Caco-2 (cell line): ENCODE results near the gene ZNF71. TPM values are rescaled to one million over a fixed set of nuclear protein-coding genes. Genes with fewer than 3 reads are reported as not detected.

Source experiments
- BruUV-seq: library from RNA; stranded (reverse); fragments of 400-500 nt; replicated peaks from 2 replicates; lab custom pipeline; 2021; lab: Mats Ljungman, UMichigan
- CTCF ChIA-PET: fragments of 300-600 bp; sonication (Branson Sonifier 250); formaldehyde crosslinking; loops from one replicate; lab custom pipeline; 2022; ENCODE audit warnings: antibody characterized with exemption; lab: Charles Lee
- POLR2A ChIA-PET: fragments of 300-600 bp; sonication (Branson Sonifier 250); formaldehyde crosslinking; loops from one replicate; lab custom pipeline; 2022; ENCODE audit warnings: antibody characterized with exemption; lab: Charles Lee
- DNase-seq, 2 experiments: peaks; one replicate each; pipeline versions ENCODE4 v3.0.0 to v3.0.0-alpha.2; 2020 to 2022
- H3K27me3 ChIP-seq: replicated peaks from 2 replicates; pipeline ENCODE4 v1.6.0; 2011; ENCODE audit warnings: low read length; ENCODE audit not compliant: control insufficient read depth, insufficient read depth
- H3K36me3 ChIP-seq: 2 replicates; pipeline ENCODE4 v1.5.1; 2011; ENCODE audit warnings: low read length; ENCODE audit not compliant: control insufficient read depth, insufficient read depth
- H3K4me1 ChIP-seq: fragments of 250-450 bp; sonication (Bioruptor Pico); 2 replicates; pipeline ENCODE4 v1.5.1; 2020; ENCODE audit warnings: mild to moderate bottlenecking
- H3K4me3 ChIP-seq: 2 replicates; pipeline ENCODE4 v1.5.1; 2011; ENCODE audit warnings: low read depth, mild to moderate bottlenecking, control low read depth, low read length
- H3K9me3 ChIP-seq: fragments of 250-450 bp; sonication (Bioruptor Pico); 2 replicates; pipeline ENCODE4 v1.5.1; 2020; ENCODE audit warnings: mild to moderate bottlenecking, moderate library complexity
- H3K27ac Mint-ChIP-seq: one replicate; pipeline ENCODE4 v1.8.0; 2022; ENCODE audit warnings: mixed read lengths; ENCODE audit not compliant: unreplicated experiment
- H3K27me3 Mint-ChIP-seq: one replicate; pipeline ENCODE4 v1.8.0; 2022; ENCODE audit warnings: mixed read lengths; ENCODE audit not compliant: insufficient read depth, unreplicated experiment
- H3K36me3 Mint-ChIP-seq: one replicate; pipeline ENCODE4 v1.8.0; 2022; ENCODE audit warnings: mild to moderate bottlenecking, mixed read lengths; ENCODE audit not compliant: insufficient read depth, unreplicated experiment
- H3K4me1 Mint-ChIP-seq: one replicate; pipeline ENCODE4 v1.8.0; 2022; ENCODE audit warnings: low read depth, mixed read lengths; ENCODE audit not compliant: unreplicated experiment
- H3K4me3 Mint-ChIP-seq: one replicate; pipeline ENCODE4 v1.8.0; 2022; ENCODE audit warnings: mild to moderate bottlenecking, moderate library complexity, mixed read lengths; ENCODE audit not compliant: unreplicated experiment
- H3K9me3 Mint-ChIP-seq: one replicate; pipeline ENCODE4 v1.8.0; 2022; ENCODE audit warnings: mixed read lengths; ENCODE audit not compliant: unreplicated experiment
- intact Hi-C: fragments of 100-400 bp; cut with micrococcal nuclease; formaldehyde crosslinking; loops from one replicate; pipeline ENCODE4 v1.10.0; 2022; ENCODE audit not compliant: unreplicated experiment
- total RNA-seq: library from RNA; stranded (reverse); gene quantifications from 2 replicates; pipeline ENCODE4 v1.2.3, GENCODE V29; 2022
- TF ChIP-seq, protein P1 (sequence below), 2 experiments: fragments of 200-600 bp in 1 of 2; IDR thresholded peaks; 1 replicate in 1 of 2; 2 replicates in 1 of 2; pipeline versions ENCODE4 v1.5.1 to v1.8.0; 2011 to 2022; ENCODE audit warnings: antibody characterized with exemption in 1 of 2, control low read depth in 1 of 2, inconsistent platforms in 1 of 2, low read depth in 1 of 2, low read length in 1 of 2, mild to moderate bottlenecking in 1 of 2, moderate library complexity in 1 of 2; ENCODE audit not compliant: insufficient read depth in 1 of 2, severe bottlenecking in 1 of 2, unreplicated experiment in 1 of 2

ZNF71 gene
- total RNA-seq, 1 experiment from 2014 or later: 1.1 TPM

GRCh38 chr19:56596676-56597075 lies 1.6 kb downstream of the ZNF71 start:
- no peaks in the 10 kb centered on the region for H3K27me3 ChIP-seq
- Mint-ChIP-seq H3K9me3 (peaks cover 48% of the 10 kb centered on the region), H3K4me3 (no peak overlapping the region), H3K36me3 (no peaks in the 10 kb centered on the region), H3K4me1 (no peaks in the 10 kb centered on the region), H3K27me3 (no peaks in the 10 kb centered on the region), H3K27ac (no peak overlapping the region)
- no peak overlapping the region for H3K4me3 ChIP-seq
- BruUV-seq: no TSS peak
- no peak for DNase-seq
- POLR2A ChIA-PET: no interaction called here
- H3K36me3 ChIP-seq: no peaks in the 10 kb centered on the region
- peaks cover 10% of the 10 kb centered on the region; the same call in 1 of the 2 replicates for H3K9me3 ChIP-seq
- TF ChIP-seq, protein P1, sequence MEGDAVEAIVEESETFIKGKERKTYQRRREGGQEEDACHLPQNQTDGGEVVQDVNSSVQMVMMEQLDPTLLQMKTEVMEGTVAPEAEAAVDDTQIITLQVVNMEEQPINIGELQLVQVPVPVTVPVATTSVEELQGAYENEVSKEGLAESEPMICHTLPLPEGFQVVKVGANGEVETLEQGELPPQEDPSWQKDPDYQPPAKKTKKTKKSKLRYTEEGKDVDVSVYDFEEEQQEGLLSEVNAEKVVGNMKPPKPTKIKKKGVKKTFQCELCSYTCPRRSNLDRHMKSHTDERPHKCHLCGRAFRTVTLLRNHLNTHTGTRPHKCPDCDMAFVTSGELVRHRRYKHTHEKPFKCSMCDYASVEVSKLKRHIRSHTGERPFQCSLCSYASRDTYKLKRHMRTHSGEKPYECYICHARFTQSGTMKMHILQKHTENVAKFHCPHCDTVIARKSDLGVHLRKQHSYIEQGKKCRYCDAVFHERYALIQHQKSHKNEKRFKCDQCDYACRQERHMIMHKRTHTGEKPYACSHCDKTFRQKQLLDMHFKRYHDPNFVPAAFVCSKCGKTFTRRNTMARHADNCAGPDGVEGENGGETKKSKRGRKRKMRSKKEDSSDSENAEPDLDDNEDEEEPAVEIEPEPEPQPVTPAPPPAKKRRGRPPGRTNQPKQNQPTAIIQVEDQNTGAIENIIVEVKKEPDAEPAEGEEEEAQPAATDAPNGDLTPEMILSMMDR (IDR thresholded peaks at IDR 0.05; ENCODE audit: insufficient read depth in 1 of 2, low read depth in 1 of 2, low read length in 1 of 2, severe bottlenecking in 1 of 2, unreplicated experiment in 1 of 2): no peak
- H3K4me1 ChIP-seq: no peaks in the 10 kb centered on the region
- CTCF ChIA-PET: no interaction called here
- intact Hi-C loops: no loop called here

DNA sequence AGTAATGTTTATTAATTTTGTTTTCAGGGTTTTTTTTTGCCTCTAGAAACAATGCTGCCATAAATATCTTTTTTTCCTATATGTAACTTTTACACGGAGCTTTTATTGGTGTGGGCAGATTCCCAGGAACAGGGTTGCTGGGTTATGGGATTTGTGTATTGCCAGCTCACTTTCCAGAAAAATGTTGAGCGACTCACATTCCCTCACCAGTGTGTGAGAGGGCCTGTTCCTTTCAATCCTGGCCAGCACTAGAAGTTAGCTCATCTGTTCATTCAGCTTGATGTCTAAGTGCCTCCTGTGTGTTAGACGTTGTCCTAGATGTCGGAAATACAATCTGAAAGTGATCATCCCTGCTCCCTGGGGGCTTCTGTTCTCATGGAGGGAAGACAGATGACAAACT lies 2.6 kb downstream of the ZNF71 start:
- no peaks in the 10 kb centered on the region for H3K27me3 ChIP-seq
- no TSS peak for BruUV-seq
- intact Hi-C loops: no loop called here
- no peak for DNase-seq
- ChIA-PET POLR2A (no interaction called here), CTCF (no interaction called here)
- H3K4me1 ChIP-seq: no peaks in the 10 kb centered on the region
- no peak overlapping the region for H3K4me3 ChIP-seq
- no peaks in the 10 kb centered on the region for H3K36me3 ChIP-seq
- H3K27me3 Mint-ChIP-seq: no peaks in the 10 kb centered on the region
- TF ChIP-seq, protein P1 (IDR thresholded peaks at IDR 0.05; ENCODE audit: insufficient read depth in 1 of 2, low read depth in 1 of 2, low read length in 1 of 2, severe bottlenecking in 1 of 2, unreplicated experiment in 1 of 2): no peak
- peaks cover 7% of the 10 kb centered on the region; the same call in 1 of the 2 replicates for H3K9me3 ChIP-seq
- H3K4me1 Mint-ChIP-seq: no peaks in the 10 kb centered on the region
- no peaks in the 10 kb centered on the region for H3K36me3 Mint-ChIP-seq
- H3K9me3 Mint-ChIP-seq: peaks cover 42% of the 10 kb centered on the region
- H3K27ac Mint-ChIP-seq: no peak overlapping the region
- no peak overlapping the region for H3K4me3 Mint-ChIP-seq

GRCh38 chr19:56601375-56601774 lies 6.3 kb downstream of the ZNF71 start:
- no peaks in the 10 kb centered on the region for H3K36me3 Mint-ChIP-seq
- ChIA-PET POLR2A (no interaction called here), CTCF (no interaction called here)
- H3K27ac Mint-ChIP-seq: no peak overlapping the region
- H3K4me1 Mint-ChIP-seq: no peaks in the 10 kb centered on the region
- Histone ChIP-seq H3K4me1 (no peaks in the 10 kb centered on the region), H3K36me3 (no peaks in the 10 kb centered on the region), H3K27me3 (no peaks in the 10 kb centered on the region), H3K9me3 (peaks cover 13% of the 10 kb centered on the region; the same call in 1 of the 2 replicates), H3K4me3 (no peak overlapping the region)
- peaks cover 39% of the 10 kb centered on the region for H3K9me3 Mint-ChIP-seq
- intact Hi-C loops: no loop called here
- no peak for DNase-seq
- TF ChIP-seq, protein P1 (IDR thresholded peaks at IDR 0.05; ENCODE audit: insufficient read depth in 1 of 2, low read depth in 1 of 2, low read length in 1 of 2, severe bottlenecking in 1 of 2, unreplicated experiment in 1 of 2): no peak
- BruUV-seq: no TSS peak
- H3K4me3 Mint-ChIP-seq: no peak overlapping the region
- H3K27me3 Mint-ChIP-seq: no peaks in the 10 kb centered on the region
